ENCODE measurements around the gene NMUR2.

- TF ChIP-seq CTCF (IDR thresholded peaks at IDR 0.05), result no peak
- TF ChIP-seq POLR2A (IDR thresholded peaks at IDR 0.05), result no peak
Observed at GRCh38 chr5:152400846-152401245, 4.2 kb downstream of the NMUR2 start.
